ENCODE data around the gene IFNK. TPM values are rescaled to one million over a fixed set of nuclear protein-coding genes. Genes with fewer than 3 reads are reported as not detected.
"Not testable (repeated sequence)": the region's sequence is repeated elsewhere in the genome, so short reads cannot be mapped to it uniquely, and the experiment has no call there.

IFNK gene
- total RNA-seq, 1 donor from 2014 or later = not detected

DNA sequence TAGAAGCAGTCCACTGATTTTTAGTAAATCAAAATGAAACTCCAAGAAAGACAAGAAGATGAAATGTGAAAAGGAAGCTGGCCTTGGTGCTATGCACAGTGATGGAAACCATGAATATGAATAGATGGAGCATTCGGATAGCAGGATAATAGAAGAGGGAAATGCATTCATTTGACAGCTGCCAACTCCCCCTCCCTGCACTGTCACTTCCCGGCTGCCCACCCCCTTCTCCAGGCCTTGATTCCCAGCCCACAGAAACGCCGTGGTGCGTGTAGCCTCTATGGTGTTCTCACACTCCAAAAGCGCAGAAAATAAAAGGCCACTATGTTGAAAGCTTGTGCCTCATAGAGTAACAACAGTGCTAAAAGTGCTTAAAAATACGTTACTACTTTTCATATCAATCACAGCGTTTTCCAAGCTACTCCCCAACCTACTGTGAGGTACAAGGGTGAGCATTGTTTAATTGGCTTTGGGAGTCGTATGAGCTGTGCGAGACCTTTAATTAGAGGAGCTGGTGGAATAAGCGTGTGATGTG lies 26.1 kb upstream of the IFNK start:
- Mint-ChIP-seq H3K4me3 (no peak overlapping the region), H3K27me3 (no peaks in the 10 kb centered on the region), H3K9me3 (peaks cover 4% of the 10 kb centered on the region), H3K36me3 (ENCODE audit: low read depth) (peaks cover 1% of the 10 kb centered on the region), H3K27ac (no peak overlapping the region), H3K4me1 (peaks cover 46% of the 10 kb centered on the region)
- CTCF ChIA-PET = no interaction called here
- intact Hi-C loops (cut with micrococcal nuclease) = no loop called here
- POLR2A ChIA-PET = interaction anchor here (1.1 kb wide), 1 partner anchor 13 kb away, joined by 3 read pairs; no protein-coding TSS in a partner anchor
- TF ChIP-seq, protein P1, sequence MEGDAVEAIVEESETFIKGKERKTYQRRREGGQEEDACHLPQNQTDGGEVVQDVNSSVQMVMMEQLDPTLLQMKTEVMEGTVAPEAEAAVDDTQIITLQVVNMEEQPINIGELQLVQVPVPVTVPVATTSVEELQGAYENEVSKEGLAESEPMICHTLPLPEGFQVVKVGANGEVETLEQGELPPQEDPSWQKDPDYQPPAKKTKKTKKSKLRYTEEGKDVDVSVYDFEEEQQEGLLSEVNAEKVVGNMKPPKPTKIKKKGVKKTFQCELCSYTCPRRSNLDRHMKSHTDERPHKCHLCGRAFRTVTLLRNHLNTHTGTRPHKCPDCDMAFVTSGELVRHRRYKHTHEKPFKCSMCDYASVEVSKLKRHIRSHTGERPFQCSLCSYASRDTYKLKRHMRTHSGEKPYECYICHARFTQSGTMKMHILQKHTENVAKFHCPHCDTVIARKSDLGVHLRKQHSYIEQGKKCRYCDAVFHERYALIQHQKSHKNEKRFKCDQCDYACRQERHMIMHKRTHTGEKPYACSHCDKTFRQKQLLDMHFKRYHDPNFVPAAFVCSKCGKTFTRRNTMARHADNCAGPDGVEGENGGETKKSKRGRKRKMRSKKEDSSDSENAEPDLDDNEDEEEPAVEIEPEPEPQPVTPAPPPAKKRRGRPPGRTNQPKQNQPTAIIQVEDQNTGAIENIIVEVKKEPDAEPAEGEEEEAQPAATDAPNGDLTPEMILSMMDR (IDR thresholded peaks at IDR 0.05) = no peak
- no peak for DNase-seq
- ATAC-seq (ENCODE audit: low read depth) = no peak

DNA sequence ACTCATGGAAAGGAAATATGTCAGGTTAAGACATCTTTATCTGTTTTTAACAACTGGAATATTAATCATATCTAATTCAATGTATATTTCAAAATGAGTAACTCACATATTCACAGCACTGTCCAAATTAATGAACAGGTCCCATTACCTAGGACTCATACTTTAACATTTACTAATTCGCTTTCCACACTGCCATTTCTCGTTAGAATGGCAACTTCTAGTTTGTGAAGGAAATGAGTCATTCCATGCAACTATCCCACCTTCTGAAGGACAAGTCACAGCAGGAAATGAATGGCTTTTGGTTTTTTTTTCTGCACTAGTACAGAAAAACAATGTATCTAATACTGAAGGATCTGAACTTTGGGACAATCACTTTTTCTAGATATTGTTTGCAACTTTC lies 24.6 kb upstream of the IFNK start:
- intact Hi-C loops (cut with micrococcal nuclease) = loop anchor here (1.0 kb wide), 1 partner anchor 10 kb away; no protein-coding TSS in a partner anchor
- Mint-ChIP-seq H3K4me1 (peaks cover 58% of the 10 kb centered on the region), H3K4me3 (no peak overlapping the region), H3K9me3 (no peaks in the 10 kb centered on the region), H3K27me3 (no peaks in the 10 kb centered on the region), H3K27ac (no peak overlapping the region), H3K36me3 (ENCODE audit: low read depth) (no peaks in the 10 kb centered on the region)
- CTCF ChIA-PET = no interaction called here
- no peak for ATAC-seq (ENCODE audit: low read depth)
- no peak for DNase-seq
- TF ChIP-seq, protein P1 (IDR thresholded peaks at IDR 0.05) = no peak
- POLR2A ChIA-PET = no interaction called here

DNA sequence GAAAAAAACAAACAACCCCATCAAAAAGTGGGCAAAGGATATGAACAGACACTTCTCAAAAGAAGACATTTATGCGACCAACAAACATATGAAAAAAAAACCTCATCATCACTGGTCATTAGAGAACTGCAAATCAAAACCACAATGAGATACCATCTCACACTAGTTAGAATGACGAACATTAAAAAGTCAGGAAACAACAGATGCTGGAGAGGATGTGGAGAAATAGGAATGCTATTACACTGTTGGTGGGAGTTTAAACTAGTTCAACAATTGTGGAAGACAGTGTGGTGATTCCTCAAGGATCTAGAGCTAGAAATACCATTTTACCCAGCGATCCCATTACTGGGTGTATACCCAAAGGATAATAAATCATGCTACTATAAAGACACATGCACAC lies 23.2 kb upstream of the IFNK start:
- CTCF ChIA-PET; H3K4me3 Mint-ChIP-seq; intact Hi-C loops (cut with micrococcal nuclease); H3K9me3 Mint-ChIP-seq; H3K27me3 Mint-ChIP-seq; H3K36me3 Mint-ChIP-seq (ENCODE audit: low read depth); ATAC-seq (ENCODE audit: low read depth); DNase-seq: not testable (repeated sequence)
- peaks cover 57% of the 10 kb centered on the region for H3K4me1 Mint-ChIP-seq
- POLR2A ChIA-PET = interaction anchor here (0.7 kb wide), 1 partner anchor 163 kb away, joined by 3 read pairs; no protein-coding TSS in a partner anchor
- peak overlapping the region; percentile 24 for H3K27ac Mint-ChIP-seq

DNA sequence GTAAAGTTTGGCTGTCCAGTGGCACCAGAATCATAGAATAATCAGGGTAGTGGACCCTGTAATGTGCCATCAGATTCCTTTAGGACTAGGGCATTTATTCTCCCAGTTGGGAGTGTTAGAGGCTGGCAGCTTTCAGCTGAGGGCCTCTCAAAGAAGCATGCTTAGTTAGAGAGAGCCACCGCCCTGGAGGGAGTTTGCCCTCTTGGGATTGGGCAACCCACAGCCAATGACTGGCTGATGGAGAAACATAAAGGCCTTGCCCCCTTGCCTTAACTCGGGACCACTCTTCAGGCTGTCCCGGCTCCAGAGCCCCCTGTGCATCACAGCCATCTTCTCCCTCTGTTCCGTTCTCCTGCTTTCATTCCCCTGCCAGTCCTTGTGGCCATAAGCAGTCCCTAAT lies 20.5 kb upstream of the IFNK start:
- intact Hi-C loops (cut with micrococcal nuclease) = no loop called here
- TF ChIP-seq, protein P1 (IDR thresholded peaks at IDR 0.05) = no peak
- peaks cover 11% of the 10 kb centered on the region for H3K36me3 Mint-ChIP-seq (ENCODE audit: low read depth)
- H3K27ac Mint-ChIP-seq = no peak overlapping the region
- H3K4me1 Mint-ChIP-seq = peaks cover 53% of the 10 kb centered on the region
- DNase-seq (no peak), ATAC-seq (ENCODE audit: low read depth) (no peak)
- H3K27me3 Mint-ChIP-seq = no peaks in the 10 kb centered on the region
- H3K4me3 Mint-ChIP-seq = no peak overlapping the region
- ChIA-PET CTCF (no interaction called here), POLR2A (no interaction called here)
- no peaks in the 10 kb centered on the region for H3K9me3 Mint-ChIP-seq

DNA sequence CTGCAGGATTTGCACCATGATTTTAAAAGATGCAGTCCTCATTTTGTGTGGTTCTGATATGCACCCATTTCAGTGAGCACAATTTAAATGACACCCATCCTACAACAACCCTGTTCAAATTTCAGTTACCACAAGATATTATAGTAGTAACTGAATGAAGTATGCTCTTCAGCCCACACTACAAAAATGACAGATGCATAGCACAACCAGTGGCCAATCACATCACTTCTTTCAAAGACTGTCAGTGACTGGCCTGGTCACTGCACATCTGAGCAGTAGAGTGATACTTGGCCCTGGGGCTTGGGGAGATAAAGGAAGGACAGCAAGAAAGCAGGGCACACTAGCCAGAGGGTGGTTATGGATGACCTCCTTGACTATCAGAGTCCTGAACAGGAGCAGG lies 19.8 kb upstream of the IFNK start:
- no peaks in the 10 kb centered on the region for H3K9me3 Mint-ChIP-seq
- H3K27ac Mint-ChIP-seq = peak overlapping the region; percentile 71
- intact Hi-C loops (cut with micrococcal nuclease) = no loop called here
- H3K36me3 Mint-ChIP-seq (ENCODE audit: low read depth) = peaks cover 15% of the 10 kb centered on the region
- ATAC-seq (ENCODE audit: low read depth) (no peak), DNase-seq (no peak)
- H3K27me3 Mint-ChIP-seq = no peaks in the 10 kb centered on the region
- CTCF ChIA-PET = no interaction called here
- peaks cover 52% of the 10 kb centered on the region for H3K4me1 Mint-ChIP-seq
- POLR2A ChIA-PET = no interaction called here
- TF ChIP-seq, protein P1 (IDR thresholded peaks at IDR 0.05) = no peak
- no peak overlapping the region for H3K4me3 Mint-ChIP-seq

DNA sequence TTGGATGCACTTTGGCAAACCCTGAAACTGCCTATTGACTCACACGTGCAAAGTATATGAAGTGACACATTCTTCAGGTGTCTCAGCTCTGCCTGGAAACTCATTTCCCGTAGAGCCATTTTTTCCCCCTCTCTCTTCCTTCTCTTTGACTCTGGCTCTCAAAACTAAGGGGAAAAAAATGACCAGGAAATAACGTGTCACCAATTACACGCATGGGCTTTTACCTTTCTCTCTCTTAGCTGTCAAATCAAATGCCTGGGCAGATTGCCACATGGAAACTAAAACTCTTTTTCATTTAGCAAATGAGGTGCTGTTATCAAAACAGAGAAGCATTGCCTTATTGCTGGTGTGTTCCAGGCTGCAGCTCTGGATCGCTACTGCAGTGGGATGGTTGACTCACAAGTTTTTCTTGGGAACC lies 18.3 kb upstream of the IFNK start:
- intact Hi-C loops (cut with micrococcal nuclease) = no loop called here
- TF ChIP-seq, protein P1 (IDR thresholded peaks at IDR 0.05) = no peak
- H3K36me3 Mint-ChIP-seq (ENCODE audit: low read depth) = peaks cover 19% of the 10 kb centered on the region
- no peaks in the 10 kb centered on the region for H3K27me3 Mint-ChIP-seq
- ATAC-seq (ENCODE audit: low read depth) (no peak), DNase-seq (no peak)
- ChIA-PET POLR2A (interaction anchor here (0.6 kb wide), 1 partner anchor 24 kb away, joined by 3 read pairs; no protein-coding TSS in a partner anchor), CTCF (interaction anchor here (1.4 kb wide), 1 partner anchor 20 kb away, joined by 3 read pairs; no protein-coding TSS in a partner anchor)
- no peaks in the 10 kb centered on the region for H3K9me3 Mint-ChIP-seq
- peaks cover 40% of the 10 kb centered on the region for H3K4me1 Mint-ChIP-seq
- no peak overlapping the region for H3K4me3 Mint-ChIP-seq
- peak overlapping the region; percentile 36 for H3K27ac Mint-ChIP-seq

Data from activated B cell treated with CpG ODN at 0.5 μM for 24 hours (primary cell).